Left forelimb (tissue), 1 donor: ENCODE data around the gene NOS1AP.
"Not testable (repeated sequence)": the region's sequence is repeated elsewhere in the genome, so short reads cannot be mapped to it uniquely, and the experiment has no call there.

Experiments
- DNase-seq: peaks from one replicate; pipeline ENCODE4 v3.0.0-alpha.2; 2018; ENCODE audit warnings: low spot score

The NOS1AP gene

DNA sequence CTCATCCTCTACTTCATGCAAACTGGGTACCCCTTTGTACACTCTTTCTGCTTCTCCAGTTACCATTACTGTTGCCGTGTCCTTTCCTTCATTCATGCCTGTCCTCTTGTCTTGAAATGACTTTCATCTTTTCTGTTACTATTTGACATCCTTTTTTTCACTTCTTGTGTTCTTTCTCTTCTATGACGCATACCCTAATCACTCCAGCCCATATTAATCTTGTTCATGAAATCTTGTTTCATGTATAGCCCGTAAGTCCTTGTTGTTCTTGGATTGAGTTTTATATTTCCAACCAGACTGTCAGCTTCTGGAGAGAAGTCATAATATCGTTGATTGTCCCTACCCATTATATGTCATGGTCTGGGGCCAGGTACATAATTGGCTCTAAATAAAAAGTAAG lies 126.1 kb downstream of the NOS1AP start:
- no peak for DNase-seq

DNA sequence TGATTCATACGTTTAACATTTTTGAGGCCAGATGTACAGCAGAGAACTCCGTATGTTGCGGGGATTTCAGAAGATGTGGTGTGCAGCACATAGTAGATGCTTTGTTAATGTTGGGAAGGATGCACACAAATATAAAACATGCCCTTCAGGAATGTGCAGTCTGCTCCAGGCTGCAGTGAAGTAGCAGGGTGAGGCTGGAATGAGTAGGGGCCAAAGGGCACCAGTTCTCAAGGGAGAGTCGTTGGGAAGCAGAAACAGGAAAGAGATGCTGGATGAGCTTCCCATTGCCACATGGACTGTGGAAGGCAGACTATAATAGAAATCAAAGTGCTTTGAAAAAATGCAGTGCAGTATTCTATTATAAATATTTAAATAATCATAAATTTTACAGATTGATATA lies 126.9 kb downstream of the NOS1AP start:
- DNase-seq, result no peak

DNA sequence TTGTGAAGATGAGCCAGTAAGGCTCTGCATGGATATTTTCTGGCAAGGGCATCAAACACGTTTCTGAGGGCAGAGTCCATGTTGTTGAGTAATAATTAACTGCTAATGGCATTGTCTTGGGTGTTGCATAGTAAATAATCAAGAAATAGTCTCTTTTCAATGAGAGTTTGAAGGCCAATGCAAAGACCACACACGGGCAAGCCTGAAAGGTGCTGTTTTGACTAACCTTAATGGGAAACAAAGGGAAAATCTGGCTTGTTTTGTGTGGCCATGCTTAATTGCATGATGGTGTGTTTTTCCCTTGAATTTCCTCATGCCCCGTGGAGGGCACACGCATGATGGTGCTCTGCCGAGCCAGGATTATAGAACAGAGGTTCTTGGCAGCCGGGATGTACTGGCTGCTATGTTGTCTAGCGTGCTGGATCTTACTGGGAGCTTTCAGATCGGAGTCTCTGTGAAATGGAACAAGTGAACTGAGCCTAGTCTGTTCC lies 127.6 kb downstream of the NOS1AP start:
- no peak for DNase-seq

- no peak for DNase-seq
These were observed 128.3 kb downstream of the NOS1AP start for GRCh38 chr1:162197615-162198421.

DNA sequence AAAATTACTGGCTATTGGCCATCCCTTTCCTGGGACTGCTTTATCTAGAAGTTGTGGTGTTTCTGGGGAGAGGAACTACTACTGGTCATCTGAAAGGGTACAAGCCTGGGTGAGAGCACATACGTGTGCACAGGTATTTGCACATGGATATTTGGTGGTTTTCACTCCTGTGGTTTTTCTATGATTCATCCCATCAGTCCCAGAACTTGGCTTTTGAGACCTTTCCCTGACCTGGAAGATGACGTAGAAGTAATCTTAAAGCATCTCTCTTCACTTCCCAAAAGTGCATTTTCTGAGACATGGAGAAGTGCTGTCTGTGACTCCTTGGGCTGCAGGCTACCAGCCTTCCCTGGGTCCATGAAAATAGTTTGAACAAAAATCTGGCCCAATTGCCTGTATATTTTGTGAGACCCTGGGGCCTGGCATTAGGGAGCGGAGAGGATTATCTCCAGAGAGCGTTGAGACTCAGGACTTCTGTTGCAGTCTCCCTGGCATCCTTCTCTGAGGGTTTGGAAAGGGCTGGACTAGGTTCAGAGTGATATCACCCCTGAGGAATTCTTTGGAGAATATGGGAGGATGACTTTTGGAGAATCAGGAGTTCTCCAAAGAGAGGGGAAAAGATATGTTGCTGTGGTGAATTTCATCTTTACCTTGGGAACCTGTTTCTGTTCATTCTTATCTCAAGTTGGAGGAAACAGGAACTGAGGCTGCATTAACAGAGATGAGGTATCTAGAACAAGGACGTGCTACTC lies 130.8 kb downstream of the NOS1AP start:
- no peak for DNase-seq

- DNase-seq, result not testable (repeated sequence)
These were observed 131.6 kb downstream of the NOS1AP start for GRCh38 chr1:162201062-162201461.

DNA sequence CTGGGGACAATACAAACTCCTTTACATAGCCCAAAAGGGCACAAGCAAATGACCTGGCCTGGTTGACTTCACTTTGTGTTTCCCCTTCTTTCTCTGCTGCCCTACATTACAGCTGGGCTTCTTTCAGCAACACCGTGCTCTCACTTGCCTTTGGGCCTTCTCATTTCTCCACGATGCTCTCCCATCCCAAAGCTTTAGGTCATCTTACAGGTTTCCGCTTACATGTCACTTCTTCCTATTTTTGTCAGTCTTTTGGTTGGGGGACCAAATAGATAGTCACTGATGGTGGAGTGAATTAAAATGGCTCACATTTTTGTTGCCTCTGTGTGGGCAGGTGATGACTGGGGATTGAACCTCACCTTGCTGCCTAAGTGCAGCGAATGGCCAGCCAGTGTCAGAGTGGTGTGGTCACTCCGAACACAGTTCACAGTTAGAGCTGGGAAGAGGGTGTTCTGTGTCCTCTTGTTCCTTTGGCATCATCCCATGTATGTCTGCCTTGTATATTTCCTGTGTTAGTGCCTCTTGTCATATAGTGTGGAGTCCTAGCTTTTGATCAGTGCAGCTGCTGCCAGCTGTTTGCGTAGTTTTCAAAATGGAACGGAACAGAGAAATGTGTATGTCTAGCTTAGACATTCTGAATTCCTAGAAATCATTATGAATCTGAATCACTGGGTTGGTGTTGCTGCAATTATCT lies 134.8 kb downstream of the NOS1AP start:
- no peak for DNase-seq

DNA sequence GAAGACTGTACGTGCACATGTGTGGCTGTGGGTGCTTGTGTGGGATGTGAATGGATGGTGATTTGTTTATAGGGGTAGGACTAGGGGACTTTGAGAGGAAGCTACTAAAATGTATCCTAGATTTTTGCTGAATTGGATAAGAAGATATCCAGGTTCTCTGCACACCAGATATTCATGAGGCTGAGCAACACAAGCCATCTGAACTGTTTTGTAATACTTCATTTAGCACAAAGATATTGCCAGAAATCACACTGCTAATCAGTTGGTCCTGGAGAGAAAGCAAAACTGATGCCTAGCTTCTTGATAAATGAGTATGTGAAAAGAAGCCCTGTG lies 135.3 kb downstream of the NOS1AP start:
- no peak for DNase-seq

GRCh38 chr1:162206300-162206699 lies 136.8 kb downstream of the NOS1AP start:
- no peak for DNase-seq

DNA sequence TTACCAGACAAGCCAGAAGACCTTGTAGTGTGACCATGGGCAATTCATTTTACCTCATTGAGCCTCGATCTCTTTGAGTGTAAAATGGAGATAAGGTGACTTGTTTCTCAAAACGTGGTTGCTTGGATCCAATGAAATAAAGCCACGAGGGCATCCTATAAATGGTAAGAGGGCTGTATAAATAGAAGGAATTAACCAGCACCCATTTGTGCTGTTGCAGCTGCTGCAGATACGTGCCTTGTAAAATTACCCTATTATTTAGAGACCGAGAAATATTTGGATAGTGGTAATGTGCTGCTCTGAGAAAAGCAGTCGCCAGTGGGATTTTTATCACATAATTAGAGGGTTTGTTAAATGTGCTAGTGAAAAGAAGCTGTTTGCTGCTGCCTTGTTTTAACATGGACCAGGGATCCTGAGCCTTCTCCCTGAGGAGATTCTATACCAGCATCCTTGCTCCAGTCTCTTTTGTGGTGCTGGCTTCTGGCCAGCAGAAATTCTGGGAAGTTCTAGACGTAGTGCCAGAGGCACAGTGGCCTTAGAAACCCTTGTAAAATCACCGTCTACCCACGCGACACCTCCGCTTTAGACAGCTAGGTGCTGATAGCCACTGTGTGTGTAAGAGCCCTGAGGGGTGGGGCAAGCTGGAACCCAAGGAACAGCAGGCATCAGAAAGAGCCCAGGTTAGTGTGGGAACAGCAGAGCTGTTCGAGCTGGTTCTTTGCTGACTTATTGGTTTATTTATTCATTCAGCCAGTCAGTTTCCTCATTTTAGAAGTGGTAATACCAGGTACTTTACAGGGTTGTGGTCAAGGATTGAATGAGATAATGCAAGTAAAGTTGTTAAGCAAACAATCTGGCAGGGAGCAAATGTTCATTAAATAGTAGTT lies 137.5 kb downstream of the NOS1AP start:
- DNase-seq, result no peak

DNA sequence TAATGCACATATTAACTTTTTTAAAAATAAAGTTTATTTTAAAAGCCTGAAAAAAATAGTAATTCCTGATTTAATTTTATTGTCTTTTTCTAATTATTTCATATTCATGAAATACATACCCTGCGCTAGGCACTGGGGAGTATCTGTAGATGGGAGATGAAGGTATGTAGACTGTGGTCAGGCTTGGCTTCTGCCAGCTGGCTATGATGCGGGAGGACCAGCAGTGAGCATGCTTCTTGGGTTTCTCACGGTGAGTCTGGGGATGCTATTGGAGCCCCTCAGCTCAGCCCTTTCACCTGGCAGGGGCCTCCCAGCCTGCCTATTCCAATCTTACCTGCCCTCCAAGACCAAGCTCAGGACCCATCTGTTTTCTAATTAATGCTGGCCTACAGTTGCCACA lies 138.4 kb downstream of the NOS1AP start:
- DNase-seq, result no peak

- no peak for DNase-seq
These were observed 140.7 kb downstream of the NOS1AP start for GRCh38 chr1:162210196-162210595.

DNA sequence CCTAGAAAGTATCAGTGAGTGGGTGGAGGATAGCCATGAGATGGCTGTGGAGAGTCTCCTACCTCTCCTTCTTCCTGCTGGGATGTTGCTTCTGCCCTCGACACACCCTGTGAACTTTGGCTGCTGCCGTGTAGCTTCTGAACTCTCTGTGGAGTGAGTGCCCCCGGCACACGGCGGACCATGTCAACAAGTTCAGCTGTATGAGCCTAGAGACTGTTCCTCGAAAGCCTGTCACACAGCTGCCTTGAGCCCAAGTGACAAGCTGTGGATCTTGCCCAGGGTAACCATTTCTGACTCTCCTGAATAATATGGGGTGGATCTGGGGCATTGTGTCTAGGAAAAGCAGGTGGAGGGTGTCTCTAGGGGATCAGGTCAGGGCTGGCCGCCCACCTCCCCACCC lies 143.2 kb downstream of the NOS1AP start:
- no peak for DNase-seq

GRCh38 chr1:162213281-162213912 lies 143.9 kb downstream of the NOS1AP start:
- no peak for DNase-seq

DNA sequence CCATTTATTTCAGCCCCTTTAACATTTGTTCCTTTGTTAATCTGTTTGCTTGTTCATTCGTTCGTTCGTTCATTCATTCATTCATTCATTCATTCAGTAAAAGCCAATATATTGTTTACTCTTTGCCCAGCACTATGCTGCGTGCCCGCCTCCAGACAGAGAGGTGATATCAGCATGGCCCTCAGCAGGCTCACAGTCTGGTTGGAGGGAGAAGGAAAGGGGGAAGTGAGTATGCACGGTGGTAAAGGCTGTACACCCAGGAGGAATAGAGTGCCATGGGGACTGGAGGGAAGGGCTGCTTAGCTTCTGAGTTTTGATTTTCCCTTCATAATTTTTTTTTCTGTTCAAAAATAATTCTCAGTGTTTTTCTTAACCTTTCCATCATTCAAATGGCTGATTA lies 144.7 kb downstream of the NOS1AP start:
- DNase-seq, result no peak

GRCh38 chr1:162215902-162216301 lies 146.4 kb downstream of the NOS1AP start:
- no peak for DNase-seq

DNA sequence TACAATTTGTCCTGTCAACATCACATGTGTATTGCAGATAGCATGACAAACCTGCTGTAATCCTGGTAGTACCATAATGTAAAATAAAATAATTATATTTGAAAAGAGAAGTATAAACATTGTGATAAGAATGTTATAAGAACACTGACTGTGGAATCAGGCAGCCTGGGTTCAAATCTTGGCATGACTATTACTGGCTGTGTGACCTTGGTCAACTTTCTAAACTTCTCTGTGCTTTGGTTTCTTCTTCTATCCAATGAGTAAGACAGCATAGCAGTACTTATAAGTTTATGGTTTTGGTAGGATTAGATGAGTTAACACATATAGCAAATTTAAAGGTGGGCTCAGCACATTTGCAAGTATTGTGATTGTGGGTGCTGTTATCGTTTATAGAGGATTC lies 147.1 kb downstream of the NOS1AP start:
- no peak for DNase-seq

GRCh38 chr1:162217706-162218105 lies 148.2 kb downstream of the NOS1AP start:
- no peak for DNase-seq

- no peak for DNase-seq
These were observed 149.1 kb downstream of the NOS1AP start for GRCh38 chr1:162218546-162218945.

- no peak for DNase-seq
These were observed 149.5 kb downstream of the NOS1AP start for GRCh38 chr1:162218975-162219374.

DNA sequence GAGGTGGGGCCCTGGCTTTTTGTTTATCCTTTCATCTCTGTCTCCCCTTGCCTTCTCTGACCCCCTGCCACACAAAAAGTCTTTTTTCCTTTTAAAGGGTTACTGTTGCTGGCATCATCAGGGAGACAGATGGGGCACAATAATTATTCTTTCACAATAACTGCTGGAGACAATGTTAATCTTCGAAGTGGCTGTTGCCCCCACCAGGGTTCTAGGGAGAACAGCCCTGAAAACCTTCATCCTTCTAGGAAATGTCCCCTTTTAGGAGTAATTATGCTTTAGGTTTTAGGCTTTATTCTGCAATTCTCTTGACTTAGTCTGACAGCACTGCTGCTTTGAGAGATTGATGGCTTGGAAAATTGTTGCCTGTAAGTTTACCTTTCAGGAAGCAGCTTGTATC lies 150.0 kb downstream of the NOS1AP start:
- no peak for DNase-seq
